ENCODE data around the gene MRAS.
"Not testable (repeated sequence)": the region's sequence is repeated elsewhere in the genome, so short reads cannot be mapped to it uniquely, and the experiment has no call there.

The MRAS gene

DNA sequence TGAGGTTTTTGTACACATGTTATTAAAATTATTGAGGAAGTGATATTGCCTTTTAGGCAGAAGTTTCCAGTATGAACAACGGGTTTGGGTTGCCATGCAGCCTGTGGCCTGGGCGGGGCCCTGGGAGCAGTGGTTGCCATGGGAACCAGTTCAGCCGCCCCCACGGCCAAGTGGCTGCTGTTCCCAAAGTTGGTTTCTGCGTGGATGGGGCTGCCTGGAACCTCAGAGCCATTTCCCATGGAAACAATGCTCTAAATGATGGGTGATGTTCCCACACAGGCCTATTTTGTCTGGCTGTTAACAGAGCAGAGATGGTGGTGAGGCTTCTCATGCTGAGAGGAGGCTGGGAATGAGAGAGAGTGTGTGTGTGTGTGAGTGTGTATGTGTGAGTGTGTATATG, 19.5 kb downstream of the MRAS start:
- DNase-seq, result no peak

DNA sequence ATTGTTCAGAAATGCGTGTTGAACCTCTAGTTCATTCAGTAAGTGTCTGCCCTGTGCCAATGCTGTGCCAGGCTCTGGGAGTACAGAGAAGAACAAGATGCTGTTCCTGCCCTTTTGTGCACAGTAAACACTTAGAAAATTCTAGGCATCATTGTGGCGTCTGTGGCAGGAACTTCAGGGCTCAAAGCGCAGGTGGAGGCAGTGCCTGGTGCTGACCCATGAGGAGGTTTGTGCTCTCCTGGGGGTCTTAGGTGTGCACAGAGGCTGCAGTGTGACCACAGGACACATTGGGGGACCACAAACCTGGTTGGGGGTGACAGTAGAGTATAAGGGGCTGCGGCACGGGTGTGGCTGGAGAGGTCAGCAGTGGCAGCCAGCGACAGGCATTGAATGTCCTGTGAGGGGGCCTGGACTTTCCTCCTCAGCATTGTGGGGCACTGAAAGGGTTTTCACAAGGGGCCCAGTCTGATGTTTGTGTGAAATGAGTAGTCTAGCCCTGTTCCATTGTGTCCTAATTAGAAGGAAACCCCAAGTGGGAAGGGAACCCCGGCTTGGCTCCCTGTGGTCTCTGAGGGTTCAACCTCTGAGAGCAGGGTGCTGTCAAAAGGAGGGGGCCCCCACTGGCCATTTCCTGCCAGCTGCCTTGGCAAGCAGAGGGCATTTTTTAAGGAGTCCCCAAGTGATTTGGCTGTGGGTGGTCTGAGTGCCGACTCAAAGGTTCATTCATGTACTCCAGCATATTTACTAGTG, 20.9 kb downstream of the MRAS start:
- DNase-seq, result no peak

DNA sequence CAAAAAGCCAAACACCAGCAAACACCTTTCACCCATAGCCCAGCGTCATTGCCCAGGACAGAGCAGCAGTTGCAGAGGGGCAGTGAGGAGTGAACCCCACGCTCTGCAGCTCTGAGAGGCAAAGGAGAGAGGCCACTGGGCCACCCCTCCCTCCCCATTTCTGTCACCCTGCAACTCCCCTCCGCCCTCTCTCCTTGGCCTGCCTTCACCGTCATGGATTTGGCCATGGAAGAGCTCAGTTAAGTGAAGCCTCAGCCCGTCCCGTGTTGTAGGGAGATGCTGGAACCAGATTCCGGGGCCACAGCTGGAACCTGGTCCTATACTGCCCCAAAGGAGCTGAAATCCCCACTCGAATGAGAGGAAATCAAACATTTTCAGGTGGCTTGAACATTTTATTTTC, 21.9 kb downstream of the MRAS start:
- DNase-seq, result no peak

DNA sequence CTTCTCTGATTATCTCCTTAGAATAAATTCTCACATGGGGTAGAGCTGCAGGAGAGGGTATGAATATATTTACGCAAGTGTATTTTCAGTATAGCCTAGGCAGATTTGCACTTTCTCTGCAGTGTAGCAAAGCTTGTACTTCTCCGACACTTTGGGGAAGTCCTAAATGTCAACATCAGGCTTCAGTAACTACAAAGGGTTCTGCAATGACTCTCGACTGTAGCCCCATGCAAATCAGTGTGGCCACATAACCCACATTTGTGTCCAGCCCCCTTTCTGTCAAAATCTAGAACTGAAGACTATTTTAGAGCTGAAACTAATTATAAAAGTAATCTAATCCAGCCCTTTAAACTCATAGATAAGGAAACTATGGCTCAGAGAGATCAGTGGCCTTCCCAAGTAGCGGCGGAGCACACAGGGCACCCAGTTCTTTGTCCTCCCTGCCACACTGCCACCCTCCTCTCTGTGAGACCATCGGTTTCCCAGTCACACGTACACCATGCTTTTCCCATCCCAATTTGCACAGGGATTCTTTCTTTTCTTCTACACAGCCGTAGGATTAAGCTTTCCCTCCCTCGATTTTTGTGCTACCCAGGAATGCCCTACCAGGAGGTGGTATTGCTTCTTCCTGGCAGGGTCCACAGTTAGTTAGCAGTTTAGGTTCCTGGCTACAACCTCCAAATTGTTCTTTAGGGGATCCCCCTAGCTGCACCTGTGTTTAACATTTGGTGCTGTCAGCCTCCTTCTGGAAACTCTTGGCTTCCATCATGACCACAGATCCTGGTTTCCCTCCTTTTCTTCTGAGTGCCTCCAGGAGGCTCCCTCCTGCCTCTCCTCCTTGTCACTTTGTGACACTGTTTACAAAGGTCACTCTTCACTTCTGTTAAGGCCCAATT, 22.9 kb downstream of the MRAS start:
- DNase-seq, result no peak

DNA sequence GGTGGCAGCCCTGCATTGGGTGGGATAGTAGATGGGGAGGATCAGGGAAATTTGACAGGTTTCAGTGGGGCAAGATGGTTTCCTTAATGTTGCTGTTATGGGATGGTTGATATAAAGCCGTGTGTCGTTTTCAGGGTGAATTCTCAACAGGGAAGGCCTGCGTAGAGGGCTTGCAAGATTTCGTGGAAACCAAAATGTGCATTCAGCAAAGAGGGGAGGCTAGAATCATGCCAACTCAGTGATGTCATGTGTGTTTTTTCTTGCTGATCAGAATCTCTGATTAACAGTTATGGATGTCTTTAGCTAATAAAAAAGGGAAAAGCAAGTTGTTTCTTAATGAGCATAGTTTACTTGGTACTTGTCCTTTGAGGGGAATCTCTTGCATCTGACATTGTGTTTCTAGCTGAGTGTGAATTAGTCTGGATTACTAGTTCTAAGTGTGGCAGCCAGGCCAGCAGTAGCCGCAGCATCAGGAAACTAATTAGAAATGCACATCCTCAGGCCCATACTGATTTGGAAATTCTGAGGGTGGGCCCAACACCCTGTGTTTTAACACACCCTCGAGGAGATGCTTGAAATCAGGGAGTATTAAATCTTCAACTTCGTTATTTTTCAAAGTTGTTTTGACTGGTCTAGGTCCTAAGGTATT, 24.8 kb downstream of the MRAS start:
- DNase-seq, result no peak

DNA sequence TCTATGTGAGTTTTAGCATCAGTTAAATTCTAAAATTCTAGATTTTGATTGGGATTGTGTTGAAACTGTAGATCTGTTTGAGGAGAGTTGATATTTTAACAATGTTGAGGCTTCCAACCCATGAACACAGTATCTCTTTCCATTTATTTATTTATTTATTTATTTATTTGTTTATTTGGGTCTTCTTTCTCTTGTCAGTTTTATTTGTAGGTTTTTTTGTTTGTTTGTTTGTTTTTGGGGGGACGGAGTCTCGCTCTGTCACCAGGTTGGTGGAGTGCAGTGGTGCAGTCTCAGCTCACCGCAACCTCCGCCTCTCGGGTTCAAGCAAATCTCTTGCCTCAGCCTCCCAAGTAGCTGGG, 25.3 kb downstream of the MRAS start:
- DNase-seq, result no peak

DNA sequence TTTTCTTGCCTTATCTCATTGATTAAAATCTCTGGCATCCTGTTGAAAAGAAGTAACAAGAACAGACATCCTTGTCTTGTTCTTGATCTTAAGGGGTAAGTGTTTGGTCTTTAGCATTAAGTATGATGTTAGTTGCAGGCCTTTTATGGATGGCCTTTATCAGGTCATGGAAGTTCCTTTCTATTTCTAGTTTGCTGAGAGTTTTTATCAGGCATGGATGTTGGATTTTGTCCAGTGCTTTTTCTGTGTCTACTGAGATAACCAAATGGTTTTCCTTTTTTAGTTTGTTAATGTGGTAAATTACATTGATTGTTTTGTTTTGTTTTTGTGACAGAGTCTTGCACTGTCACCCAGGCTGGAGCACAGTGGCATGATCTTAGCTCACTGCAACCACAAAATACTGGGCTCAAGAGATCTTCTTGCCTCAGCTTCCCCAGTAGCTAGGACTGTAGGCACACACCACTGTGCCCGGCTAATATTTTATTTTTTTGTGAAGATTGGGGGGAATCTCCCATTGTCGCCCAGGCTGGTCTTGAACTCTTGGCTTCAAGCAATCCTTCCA, 26.3 kb downstream of the MRAS start:
- no peak for DNase-seq

DNA sequence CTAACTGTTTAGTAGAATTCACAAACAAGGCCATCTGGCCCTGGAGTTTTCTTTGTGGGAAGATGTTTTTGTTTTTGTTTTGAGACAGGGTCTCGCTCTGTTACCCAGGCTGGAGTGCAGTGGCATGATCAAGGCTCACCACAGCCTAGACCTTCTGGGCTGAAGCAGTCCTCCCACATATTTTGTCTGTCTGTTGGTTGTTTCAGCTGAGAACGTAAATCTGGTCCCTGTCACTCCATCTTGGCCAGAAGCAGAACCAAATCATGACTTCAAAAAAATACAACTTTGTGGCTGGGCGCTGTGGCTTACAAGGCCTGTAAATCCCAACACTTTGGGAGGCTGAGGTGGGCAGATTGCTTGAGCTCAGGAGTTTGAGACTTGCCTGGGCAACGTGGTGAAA, 27.1 kb downstream of the MRAS start:
- no peak for DNase-seq

DNA sequence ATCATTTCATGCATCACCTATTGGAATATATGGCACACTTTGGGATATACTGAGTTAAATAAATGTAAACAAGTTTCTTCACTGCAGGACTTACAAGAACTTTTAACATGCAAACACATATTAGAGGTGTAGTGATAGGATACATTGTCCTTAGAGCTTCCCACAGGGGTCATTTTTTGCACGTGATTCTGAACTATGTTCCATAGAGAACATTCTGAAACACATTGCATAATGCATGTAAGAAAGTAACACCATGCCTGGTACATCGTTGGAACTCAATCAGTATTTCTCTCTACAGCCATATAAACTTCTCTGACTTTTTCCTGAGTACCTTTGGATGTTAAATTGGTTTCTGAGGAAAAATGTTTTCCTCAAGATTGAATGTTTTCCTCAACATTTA, 28.3 kb downstream of the MRAS start:
- DNase-seq, result no peak

DNA sequence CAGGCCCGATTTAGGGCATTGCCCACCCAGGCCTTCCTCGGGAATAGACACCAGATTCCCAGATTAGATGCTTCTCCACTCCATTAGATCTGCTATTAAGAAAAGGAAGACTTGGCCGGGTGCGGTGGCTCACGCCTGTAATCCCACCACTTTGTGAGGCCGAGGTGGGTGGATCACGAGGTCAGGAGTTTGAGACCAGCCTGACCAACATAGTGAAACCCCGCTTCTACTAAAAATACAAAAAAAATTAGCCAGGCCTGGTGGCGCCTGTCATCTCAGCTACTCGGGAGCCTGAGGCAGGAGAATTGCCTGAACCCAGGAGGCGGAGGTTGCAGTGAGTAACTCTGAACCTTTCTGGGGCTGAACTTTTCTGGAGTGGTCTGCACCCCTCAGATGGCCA, 28.8 kb downstream of the MRAS start:
- not testable (repeated sequence) for DNase-seq

DNA sequence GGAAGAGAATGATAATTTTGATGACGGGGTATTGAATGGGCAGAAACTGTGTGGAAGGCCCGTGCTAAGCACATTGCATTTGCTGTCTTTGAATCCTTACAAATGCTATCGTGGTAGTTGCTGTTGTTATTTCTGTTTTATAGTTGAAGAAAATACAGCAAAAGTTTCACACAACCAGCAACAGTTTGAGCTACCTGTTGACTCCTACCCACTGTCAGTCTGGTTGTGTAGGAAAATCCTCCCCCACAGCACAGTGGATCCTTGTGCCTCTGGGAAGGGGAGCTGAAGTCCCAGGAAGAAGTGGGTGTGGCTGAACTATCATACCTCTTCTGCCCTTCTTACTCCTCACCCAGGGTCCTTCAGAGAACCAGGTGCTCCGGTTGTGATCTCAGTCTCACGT, 29.4 kb downstream of the MRAS start:
- no peak for DNase-seq

DNA sequence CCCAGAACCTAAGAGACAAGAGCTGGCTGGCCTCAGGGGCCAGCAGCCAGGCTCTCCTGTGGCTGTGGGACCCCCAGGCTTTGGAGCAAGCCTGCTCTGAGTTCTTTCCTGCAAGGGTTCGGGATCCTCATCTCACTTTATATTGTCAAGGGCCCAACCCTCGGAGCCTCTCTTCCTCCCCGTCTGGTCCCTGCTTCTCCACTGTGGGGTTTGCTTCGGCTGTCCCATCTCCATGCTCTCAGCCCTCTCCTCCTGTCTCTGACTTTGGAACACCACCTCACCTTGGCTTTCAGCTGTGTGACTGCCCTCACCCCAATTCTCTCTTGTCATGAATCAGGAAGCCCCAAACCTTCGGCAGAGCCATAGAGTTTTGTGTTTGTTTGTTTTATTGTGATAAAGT, 30.0 kb downstream of the MRAS start:
- no peak for DNase-seq

DNA sequence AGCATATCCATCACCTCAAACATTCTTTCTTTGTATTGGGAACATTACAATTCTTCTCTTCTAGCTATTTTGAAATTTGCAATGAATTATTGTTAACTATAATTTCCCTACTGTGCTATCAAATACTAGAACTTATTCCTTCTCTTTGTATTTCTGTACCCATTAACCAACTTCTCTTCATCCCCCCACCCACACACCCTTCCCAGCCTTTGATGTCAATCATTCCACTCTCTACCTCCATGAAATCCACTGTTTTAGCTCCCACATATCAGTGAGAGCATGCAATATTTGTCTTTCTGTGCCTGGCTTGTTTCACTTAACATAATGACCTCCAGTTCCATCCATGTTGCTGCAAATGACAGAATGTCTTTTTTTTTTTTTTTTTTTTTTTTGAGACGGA, 30.6 kb downstream of the MRAS start:
- no peak for DNase-seq

DNA sequence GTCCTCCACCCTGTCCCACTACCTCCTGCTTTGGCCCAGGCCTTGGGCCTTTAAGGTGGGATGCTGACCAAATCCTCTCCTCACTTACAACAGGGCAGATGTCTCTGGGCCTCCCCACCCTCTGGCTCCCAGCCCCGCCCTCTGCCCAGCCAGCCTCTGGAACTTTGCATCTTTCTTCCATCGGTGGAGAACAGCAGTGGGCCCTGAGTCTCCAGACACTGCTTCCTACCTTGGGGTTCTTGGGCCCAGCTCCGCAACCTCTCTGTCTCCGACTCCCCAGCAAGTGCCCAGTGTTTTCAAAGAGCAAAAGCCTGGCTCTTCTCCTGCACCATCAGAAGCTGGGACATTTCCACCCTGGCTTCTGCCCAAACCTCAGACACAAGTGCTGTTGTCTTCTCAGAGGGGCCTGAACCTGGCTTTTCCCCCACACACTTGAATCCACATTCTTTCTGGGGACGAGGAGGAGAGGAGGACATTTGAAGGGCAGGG, 33.1 kb downstream of the MRAS start:
- DNase-seq, result no peak

DNA sequence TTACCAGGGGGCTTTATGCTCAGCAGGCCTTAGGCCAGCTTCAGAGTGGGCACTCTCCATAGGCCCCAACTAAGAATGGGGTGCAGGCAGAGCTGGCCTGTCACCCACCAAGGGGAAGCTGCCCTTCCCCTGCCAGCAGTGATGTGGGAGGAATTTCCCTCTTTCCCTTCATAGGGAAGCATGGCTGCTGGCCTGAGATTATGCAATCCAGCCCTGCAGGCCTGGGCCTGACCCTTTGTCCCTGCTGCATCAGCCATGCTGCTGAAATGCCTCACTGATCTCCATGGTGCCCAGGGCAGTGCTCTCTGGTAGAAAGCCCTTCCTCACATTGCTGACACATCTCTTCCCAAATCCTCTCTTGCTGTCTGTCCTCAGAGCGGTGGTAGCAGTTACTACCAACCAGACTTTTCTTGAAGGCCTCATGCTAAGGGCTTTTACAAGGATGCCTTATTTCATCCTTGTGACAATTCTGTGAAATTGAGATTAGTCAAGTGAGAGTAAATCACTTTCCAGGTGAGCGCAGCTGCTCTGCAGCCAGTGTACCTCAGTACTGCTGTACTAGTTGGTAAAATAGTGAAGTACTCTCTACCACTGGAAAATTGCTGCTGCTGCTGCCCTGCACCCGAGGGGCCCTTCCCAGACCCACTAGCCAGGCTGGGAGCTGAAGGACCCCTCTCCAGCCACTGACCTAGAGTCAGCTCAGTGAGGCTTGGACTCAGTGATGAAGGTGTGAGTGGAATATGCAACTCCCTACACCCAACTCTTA, 33.8 kb downstream of the MRAS start:
- no peak for DNase-seq

DNA sequence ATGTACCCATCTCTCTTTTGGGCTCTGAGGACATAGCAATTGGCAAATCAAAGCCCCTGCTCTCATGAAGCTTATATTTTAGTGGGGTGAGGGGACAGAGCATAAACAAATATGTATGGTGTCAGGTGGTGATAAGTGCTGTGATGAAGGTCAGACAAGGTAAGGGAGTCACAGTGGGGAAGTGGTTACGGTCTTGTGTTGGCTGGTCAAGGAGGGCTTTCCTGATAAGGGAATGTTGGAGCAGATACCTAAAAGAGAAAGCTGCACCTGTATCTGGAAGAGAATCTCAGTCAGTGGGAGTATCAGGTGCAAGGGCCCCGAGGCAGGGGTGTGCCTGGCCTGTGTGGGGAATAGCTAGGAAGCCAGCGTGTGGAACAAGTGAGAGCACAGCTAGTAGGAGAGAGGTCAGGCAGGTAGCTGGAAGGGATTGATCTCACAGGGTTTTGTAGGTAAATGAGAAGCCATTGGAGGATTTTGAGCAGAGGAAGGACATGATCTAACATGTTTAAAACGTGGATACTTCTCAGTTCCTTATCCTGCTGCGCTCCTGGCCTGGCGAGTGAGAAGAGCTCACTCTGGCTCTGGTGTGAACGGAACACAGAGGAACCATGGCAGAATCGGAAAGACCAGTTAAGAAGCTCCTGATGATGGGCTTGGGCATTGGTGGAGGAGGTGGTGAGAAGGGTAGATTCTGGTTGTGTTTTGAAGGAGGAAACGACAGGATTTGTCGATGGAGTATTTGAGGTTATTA, 35.5 kb downstream of the MRAS start:
- no peak for DNase-seq

DNA sequence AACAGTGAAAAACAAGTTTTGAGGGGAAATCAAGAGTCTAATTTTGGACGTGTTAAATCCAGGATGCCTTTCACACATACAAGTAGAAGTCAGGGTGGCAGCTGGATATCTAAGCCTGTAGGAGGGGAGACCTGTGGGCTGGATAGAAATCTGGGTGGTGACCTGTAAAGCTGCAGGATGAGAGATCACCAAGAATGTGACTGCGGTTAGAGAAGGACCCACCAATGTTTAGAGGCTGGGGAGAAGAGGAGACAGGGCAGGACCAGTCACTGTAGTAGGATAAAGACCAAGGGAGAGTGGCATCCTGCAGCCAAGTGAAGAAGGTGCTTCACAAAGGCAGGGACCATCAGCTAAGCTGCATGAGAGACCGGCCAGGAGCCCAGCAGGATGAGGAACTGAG, 36.2 kb downstream of the MRAS start:
- no peak for DNase-seq

DNA sequence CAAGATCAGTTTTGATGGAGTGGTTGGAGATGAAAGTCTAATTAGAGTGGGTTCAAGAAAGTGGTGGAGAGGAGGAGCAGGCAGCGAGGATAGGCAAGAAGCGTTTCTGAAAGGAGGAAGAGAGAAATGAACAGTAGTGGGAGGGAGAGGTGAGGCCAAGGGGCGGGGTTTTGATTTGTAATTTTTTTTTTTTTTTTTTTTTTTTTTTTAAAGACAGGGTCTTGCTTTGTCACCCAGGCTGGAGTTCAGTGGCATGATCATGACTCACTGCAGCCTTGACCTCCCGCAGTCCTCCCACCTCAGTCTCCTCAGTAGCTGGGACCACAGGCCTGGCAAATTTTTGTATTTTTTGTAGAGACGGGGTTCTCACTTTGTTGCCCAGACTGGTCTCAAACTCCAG, 36.6 kb downstream of the MRAS start:
- no peak for DNase-seq

DNA sequence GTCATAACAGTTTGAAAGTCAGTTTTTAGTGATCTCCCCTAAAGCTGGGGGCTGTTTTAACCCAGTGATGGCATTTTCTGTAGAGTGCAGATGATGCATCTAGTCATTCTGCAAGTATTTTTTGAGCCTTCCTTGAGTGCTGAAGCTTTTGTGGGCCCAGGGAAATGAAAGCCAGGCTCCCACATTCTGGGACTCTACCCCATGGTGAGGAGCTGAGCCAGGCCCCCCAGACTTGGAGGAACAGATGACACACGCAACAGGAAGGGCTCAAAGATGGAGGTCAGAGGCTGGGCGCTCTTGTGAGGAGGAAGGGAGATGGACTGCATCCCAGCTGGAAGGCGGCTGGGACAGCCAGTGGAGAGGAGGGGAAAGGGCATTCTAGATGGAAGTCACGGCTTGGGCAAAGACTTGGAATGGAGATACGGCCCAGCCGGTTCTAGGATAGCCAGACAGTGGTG, 40.8 kb downstream of the MRAS start:
- no peak for DNase-seq

DNA sequence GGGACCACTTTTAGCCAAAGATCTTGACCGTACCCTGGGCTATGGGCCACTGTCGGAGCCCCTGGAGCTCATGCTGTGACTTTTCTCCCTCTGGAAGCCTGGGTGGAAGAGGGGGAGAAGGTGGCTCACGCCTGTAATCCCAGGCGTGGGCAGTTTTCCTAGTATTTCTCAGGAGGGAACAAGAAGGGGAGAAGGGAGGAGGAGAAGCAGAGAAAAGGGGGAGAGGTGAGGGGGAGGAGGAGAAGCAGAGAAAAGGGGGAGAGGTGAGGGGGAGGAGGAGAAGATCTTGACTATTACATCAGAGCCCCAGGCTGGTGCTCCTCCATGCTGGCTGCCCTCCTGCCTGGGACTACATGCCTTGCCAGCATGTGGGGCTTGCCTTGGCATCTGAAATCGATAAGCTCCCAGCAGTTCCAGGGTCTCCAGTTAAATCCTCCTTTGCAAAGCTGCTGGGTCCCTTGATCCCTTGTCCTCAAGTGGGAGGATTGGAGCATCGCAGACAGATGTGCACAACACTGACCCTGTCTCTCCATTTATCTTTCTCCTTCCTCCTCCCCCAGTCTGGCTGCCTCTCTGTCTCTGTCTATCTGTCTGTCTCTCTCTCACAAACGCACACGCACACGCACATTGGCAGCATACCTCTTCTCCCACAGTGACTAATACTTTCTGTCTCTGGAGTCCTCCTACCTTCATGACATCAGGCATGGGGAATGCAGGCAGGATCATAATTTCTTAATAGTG, 41.6 kb downstream of the MRAS start:
- no peak for DNase-seq

DNA sequence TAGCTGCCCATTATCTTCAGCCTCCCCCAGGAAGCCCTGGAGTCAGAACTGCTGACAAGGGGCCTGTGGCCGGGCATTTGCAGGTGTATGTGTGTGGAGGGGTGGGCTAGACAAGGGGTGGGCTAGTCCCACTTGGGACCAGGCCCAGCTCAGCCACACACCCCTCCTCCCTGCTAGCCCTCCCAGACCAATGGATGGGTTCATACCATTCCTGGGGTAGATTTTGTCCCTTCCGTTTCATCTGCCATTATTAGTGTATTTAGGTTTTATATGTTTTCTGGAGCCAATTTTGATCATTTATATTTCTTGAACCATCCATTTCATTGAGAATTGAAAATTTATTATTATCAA, 42.2 kb downstream of the MRAS start:
- no peak for DNase-seq

Data from stimulated activated CD4-positive, alpha-beta T cell treated with anti-CD3 and anti-CD28 coated beads, Interleukin-1b, Interleukin-23, amount 100 ng/mL, for 48 hours (primary cell).